CD4-positive, alpha-beta T cell (primary cell): ENCODE measurements around the gene LMBR1. TPM values are rescaled to one million over a fixed set of nuclear protein-coding genes. Genes with fewer than 3 reads are reported as not detected.

Experiments used
- ATAC-seq: fragments of 200-7000 bp; cut with Tn5 transposase; one replicate; pipeline ENCODE4 v1.10.0; 2022; ENCODE audit warnings: mild to moderate bottlenecking; ENCODE audit not compliant: poor library complexity
- CTCF ChIA-PET: fragments of 350-600 bp; sonication (Branson Sonifier 250); formaldehyde crosslinking; loops from one replicate; lab custom pipeline; 2021; ENCODE audit warnings: antibody characterized with exemption, inconsistent platforms; lab: Charles Lee
- POLR2A ChIA-PET: fragments of 350-600 bp; sonication (Branson Sonifier 250); formaldehyde crosslinking; loops from one replicate; lab custom pipeline; 2021; ENCODE audit warnings: antibody characterized with exemption, inconsistent platforms; lab: Charles Lee
- DNase-seq, 14 experiments: peaks; one replicate each; pipeline ENCODE4 v3.0.0-alpha.2; 2013 to 2020; ENCODE audit warnings: mixed read lengths in 2 of 14
- H3K27ac ChIP-seq, 2 donors: one replicate each; pipeline versions ENCODE4 v1.5.1 to v1.7.0; 2013; ENCODE audit warnings: low read length in 2 of 2, low read depth in 1 of 2, mild to moderate bottlenecking in 1 of 2
- H3K27me3 ChIP-seq, 2 experiments: 1 replicate in 1 of 2; 2 replicates in 1 of 2; pipeline versions ENCODE4 v1.6.1 to v1.7.0; 2013; ENCODE audit warnings: low read length in 2 of 2, control low read depth in 1 of 2, mild to moderate bottlenecking in 1 of 2, moderate library complexity in 1 of 2; ENCODE audit not compliant: insufficient read depth in 2 of 2, control insufficient read depth in 1 of 2
- H3K36me3 ChIP-seq: one replicate; pipeline ENCODE4 v1.6.1; 2013; ENCODE audit warnings: low read length, control low read depth; ENCODE audit not compliant: insufficient read depth
- H3K4me1 ChIP-seq: one replicate; pipeline ENCODE4 v1.6.1; 2013; ENCODE audit warnings: low read length, control low read depth; ENCODE audit not compliant: insufficient read depth
- H3K4me3 ChIP-seq: one replicate; pipeline ENCODE4 v1.5.1; 2013; ENCODE audit warnings: mild to moderate bottlenecking, low read length, moderate library complexity
- H3K9me3 ChIP-seq, 2 experiments: 1 replicate in 1 of 2; 2 replicates in 1 of 2; pipeline versions ENCODE4 v1.6.1 to v1.7.0; 2013; ENCODE audit warnings: low read length in 2 of 2, mild to moderate bottlenecking in 2 of 2, control low read depth in 1 of 2, moderate library complexity in 1 of 2; ENCODE audit not compliant: control insufficient read depth in 1 of 2, insufficient read depth in 1 of 2
- H3K27ac Mint-ChIP-seq: one replicate; pipeline ENCODE4 v1.8.0; 2020; ENCODE audit warnings: mixed read lengths
- H3K27me3 Mint-ChIP-seq: one replicate; pipeline ENCODE4 v1.8.0; 2021; ENCODE audit warnings: mixed read lengths
- H3K36me3 Mint-ChIP-seq: one replicate; pipeline ENCODE4 v1.8.0; 2021; ENCODE audit warnings: low read depth, mixed read lengths
- H3K4me1 Mint-ChIP-seq: one replicate; pipeline ENCODE4 v1.8.0; 2021; ENCODE audit warnings: low read depth, mixed read lengths
- H3K4me3 Mint-ChIP-seq: one replicate; pipeline ENCODE4 v1.8.0; 2020; ENCODE audit warnings: mild to moderate bottlenecking, mixed read lengths
- H3K9me3 Mint-ChIP-seq: one replicate; pipeline ENCODE4 v1.8.0; 2020; ENCODE audit warnings: mixed read lengths
- CTCF ChIP-seq: fragments of 200-600 bp; IDR thresholded peaks from one replicate; pipeline ENCODE4 v1.8.0; 2022; ENCODE audit warnings: antibody characterized with exemption, mild to moderate bottlenecking
- intact Hi-C, 2 experiments: fragments of 100-400 bp; cut with DNase I in 1 of 2; cut with micrococcal nuclease in 1 of 2; formaldehyde crosslinking; loops; one replicate each; pipeline versions ENCODE4 v1.15.1 to v1.9.0; 2023 to 2025; cut with DNase I, micrococcal nuclease
- total RNA-seq, 174 experiments: library from RNA in 2 of 174; stranded (reverse) in 2 of 174; gene quantifications; one replicate each; pipeline ENCODE4 v1.2.3 and lab custom pipeline; 2021 to 2026

The LMBR1 gene
- total RNA-seq, 2 experiments from 2014 or later, result 61.6 to 61.9 TPM

GRCh38 chr7:156820445-156821063 lies 72.4 kb downstream of the LMBR1 start:
- DNase-seq, result no peak
- Histone ChIP-seq H3K27me3 (no peaks in the 10 kb centered on the region), H3K4me3 (no peak overlapping the region), H3K27ac (no peak overlapping the region), H3K4me1 (no peaks in the 10 kb centered on the region), H3K36me3 (peaks cover 11% of the 10 kb centered on the region), H3K9me3 (no peaks in the 10 kb centered on the region)
- Mint-ChIP-seq H3K27ac (no peak overlapping the region), H3K4me3 (no peak overlapping the region), H3K27me3 (no peaks in the 10 kb centered on the region), H3K9me3 (no peaks in the 10 kb centered on the region), H3K4me1 (no peaks in the 10 kb centered on the region), H3K36me3 (peaks cover 39% of the 10 kb centered on the region)
- CTCF ChIA-PET, result no interaction called here
- POLR2A ChIA-PET, result no interaction called here
- no peak for TF ChIP-seq CTCF
- no peak for ATAC-seq
- intact Hi-C loops, result no loop called here

GRCh38 chr7:156819733-156820295 lies 73.2 kb downstream of the LMBR1 start:
- intact Hi-C loops, result loop anchor here (5.0 kb wide), 2 partner anchors 1003 to 1023 kb away; no protein-coding TSS in a partner anchor
- no peak overlapping the region for H3K4me3 Mint-ChIP-seq
- Histone ChIP-seq H3K27me3 (no peaks in the 10 kb centered on the region), H3K4me1 (no peaks in the 10 kb centered on the region), H3K36me3 (peaks cover 11% of the 10 kb centered on the region), H3K4me3 (no peak overlapping the region), H3K9me3 (no peaks in the 10 kb centered on the region), H3K27ac (no peak overlapping the region)
- H3K4me1 Mint-ChIP-seq, result no peaks in the 10 kb centered on the region
- H3K36me3 Mint-ChIP-seq, result peaks cover 36% of the 10 kb centered on the region
- no peak for TF ChIP-seq CTCF
- H3K27me3 Mint-ChIP-seq, result no peaks in the 10 kb centered on the region
- no peaks in the 10 kb centered on the region for H3K9me3 Mint-ChIP-seq
- ChIA-PET POLR2A (no interaction called here), CTCF (no interaction called here)
- DNase-seq (no peak), ATAC-seq (no peak)
- H3K27ac Mint-ChIP-seq, result no peak overlapping the region

GRCh38 chr7:156818133-156818532 lies 74.8 kb downstream of the LMBR1 start:
- no peak for DNase-seq

More at GRCh38 chr7:156818133-156818532, 74.8 kb downstream of the LMBR1 start:
- TF ChIP-seq CTCF, result no peak
- no peak for ATAC-seq
- Histone ChIP-seq H3K4me1 (no peaks in the 10 kb centered on the region), H3K27me3 (no peaks in the 10 kb centered on the region), H3K9me3 (no peaks in the 10 kb centered on the region), H3K4me3 (no peak overlapping the region), H3K27ac (no peak overlapping the region), H3K36me3 (peaks cover 11% of the 10 kb centered on the region)
- intact Hi-C loops, result loop anchor here (5.0 kb wide), 2 partner anchors 1001 to 1021 kb away; no protein-coding TSS in a partner anchor
- ChIA-PET CTCF (no interaction called here), POLR2A (no interaction called here)
- no peaks in the 10 kb centered on the region for H3K27me3 Mint-ChIP-seq
- no peaks in the 10 kb centered on the region for H3K4me1 Mint-ChIP-seq
- H3K27ac Mint-ChIP-seq, result no peak overlapping the region
- no peak overlapping the region for H3K4me3 Mint-ChIP-seq
- peaks cover 35% of the 10 kb centered on the region for H3K36me3 Mint-ChIP-seq
- H3K9me3 Mint-ChIP-seq, result no peaks in the 10 kb centered on the region
